GM18520 (cell line): Measurements from ENCODE around the gene GANAB.
"Not testable (repeated sequence)": the region's sequence is repeated elsewhere in the genome, so short reads cannot be mapped to it uniquely, and the experiment has no call there.

Experiments
- ATAC-seq: cut with Tn5 transposase; IDR thresholded peaks from one replicate; pipeline ENCODE4 v1.9.1; 2021; ENCODE audit not compliant: unreplicated experiment

Gene GANAB

DNA sequence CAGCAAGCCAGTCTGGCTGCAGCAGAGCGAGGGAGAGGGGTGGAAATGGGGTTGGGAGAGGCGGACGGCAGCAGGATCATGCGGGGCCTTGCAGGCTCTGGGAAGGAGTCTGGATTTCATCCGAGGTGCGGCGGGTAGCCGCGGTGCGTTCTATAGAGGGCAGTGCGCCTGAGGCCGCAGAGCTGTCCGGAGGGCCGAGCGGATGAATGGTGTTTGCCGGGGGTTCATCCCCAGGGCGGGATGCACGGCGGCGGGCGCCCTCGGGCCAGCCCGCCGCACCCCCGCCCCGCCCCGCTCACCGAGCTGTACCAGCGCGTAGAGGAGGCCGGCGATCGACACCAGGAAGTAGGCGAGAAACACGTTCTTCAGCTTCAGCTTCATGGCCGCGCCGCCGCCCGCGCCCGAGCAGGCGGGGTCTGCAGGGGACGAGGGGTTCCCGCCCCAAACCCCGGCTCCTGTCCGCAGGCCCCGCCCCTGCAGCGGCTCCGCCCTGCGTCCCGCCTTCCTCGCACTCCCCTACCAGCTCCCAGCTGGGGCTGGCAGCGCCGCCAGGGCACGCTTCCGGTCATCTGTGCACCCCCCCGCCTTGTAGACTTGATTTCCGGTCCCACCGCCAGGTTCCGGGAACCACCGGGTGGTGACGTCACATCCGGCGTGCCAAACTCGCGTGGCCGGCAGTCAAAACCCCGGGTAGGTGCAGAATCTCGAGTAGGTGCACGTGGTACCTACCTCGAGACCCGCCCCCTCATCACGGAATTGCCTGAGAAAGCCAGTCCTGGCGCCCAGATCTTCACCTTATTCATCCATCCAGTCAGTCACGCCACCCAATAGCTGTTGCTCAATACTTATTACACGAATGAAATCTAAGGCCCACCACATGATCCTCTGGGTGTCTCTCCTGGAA lies 24.6 kb downstream of the GANAB start, which contains the start of gene B3GAT3:
TSS of gene B3GAT3 (minus strand) at position 420 of the 904 bp plus-strand sequence. CDS start at position 381, 39 bp downstream.
- ATAC-seq: peak; percentile 96

GRCh38 chr11:62621027-62621566 lies 25.3 kb downstream of the GANAB start:
- no peak for ATAC-seq

GRCh38 chr11:62616957-62617356 lies 29.5 kb downstream of the GANAB start:
- ATAC-seq: not testable (repeated sequence)

GRCh38 chr11:62615521-62615920 lies 30.9 kb downstream of the GANAB start:
- ATAC-seq: no peak

DNA sequence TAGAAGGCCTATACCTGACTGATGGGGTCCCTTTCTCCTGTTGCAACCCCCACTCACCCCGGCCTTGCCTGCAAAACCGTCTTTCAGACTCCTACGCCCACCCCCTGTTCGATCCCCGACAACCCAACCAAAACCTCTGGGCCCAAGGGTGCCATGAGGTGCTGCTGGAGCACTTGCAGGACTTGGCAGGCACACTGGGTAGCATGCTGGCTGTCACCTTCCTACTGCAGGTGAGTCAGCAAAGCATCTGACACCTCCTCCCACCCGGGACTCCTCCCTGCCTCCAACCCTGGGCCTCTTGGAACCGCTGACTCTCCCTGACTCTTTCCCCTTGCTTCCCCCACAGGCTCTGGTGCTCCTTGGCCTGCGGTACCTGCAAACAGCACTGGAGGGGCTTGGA lies 32.1 kb downstream of the GANAB start:
- no peak for ATAC-seq

GRCh38 chr11:62613291-62613778 lies 33.1 kb downstream of the GANAB start:
- ATAC-seq: no peak

- peak; percentile 52 for ATAC-seq
Measured at GRCh38 chr11:62612366-62613290, 33.8 kb downstream of the GANAB start, which contains the start of the genes EML3 and ROM1. TSS of gene EML3 (minus strand) at chr11:62612775. CDS start at chr11:62612457, 318 bp downstream. TSS of gene ROM1 (plus strand) at chr11:62613257. CDS start at chr11:62613282, 25 bp downstream.

- ATAC-seq: no peak
Measured at GRCh38 chr11:62611705-62612365, 34.6 kb downstream of the GANAB start.

DNA sequence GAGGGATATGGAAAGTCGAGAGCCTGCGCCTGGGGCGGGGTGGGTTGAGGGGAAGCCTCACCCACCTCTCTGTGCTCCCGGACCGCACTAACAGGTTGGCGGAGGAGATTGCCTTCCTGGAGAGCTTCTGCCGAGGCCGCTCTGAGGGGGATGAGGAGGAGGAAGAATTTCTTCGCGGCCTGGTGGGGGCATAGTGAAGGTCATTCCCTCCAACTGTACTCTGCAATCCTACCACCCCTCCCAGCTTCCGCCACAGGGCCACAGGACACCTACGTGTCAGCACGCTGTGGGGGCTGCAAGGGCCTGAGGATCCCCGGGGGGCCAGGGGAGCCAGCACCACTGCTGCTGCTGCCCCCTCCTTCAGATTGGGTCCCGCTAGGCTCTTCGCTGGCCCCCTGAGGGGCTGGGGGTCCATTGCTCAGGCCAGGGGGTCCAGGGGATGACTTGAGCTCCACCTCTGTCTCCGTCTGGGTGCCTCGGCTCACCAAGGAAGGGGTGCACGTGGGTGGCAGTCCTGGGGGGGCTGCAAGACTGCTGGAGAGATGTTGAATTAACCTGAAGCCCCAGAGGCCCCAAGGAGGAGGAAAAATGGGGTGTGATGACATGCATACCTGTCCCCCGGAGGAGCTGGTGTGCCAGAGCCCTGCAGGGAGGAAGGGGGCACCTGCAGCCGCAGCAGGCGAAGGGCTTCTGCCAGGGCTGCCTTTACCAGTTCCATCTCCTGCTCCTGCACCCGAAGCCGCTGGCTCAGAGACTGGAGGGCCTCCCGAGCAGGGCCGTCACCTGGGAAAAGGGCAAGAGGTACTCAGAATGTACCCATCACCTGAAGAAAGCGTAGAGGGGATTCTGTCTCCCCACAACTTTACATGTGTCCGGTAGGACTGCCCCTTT lies 35.4 kb downstream of the GANAB start:
- no peak for ATAC-seq

GRCh38 chr11:62610403-62610802 lies 36.0 kb downstream of the GANAB start:
- no peak for ATAC-seq

- no peak for ATAC-seq
Measured at GRCh38 chr11:62608776-62609175, 37.6 kb downstream of the GANAB start.

DNA sequence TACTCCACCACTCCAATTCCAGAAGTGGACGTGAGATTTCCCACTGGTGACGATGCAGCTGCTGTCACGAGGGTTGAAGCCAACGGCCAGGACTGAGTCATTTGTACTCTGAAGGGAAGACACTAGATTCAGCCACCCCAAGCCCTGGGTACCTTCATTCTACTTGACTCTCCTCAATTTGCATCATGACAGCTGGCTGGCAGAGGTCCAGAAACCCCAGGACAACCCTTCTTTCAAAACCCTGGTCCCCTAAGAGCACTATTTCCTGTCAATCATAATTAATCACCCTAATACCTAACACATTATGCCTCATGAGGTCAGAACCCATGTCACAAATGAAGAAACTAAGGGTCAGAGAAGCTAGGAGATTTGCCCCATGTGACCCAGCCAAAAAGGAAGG lies 38.7 kb downstream of the GANAB start:
- no peak for ATAC-seq

DNA sequence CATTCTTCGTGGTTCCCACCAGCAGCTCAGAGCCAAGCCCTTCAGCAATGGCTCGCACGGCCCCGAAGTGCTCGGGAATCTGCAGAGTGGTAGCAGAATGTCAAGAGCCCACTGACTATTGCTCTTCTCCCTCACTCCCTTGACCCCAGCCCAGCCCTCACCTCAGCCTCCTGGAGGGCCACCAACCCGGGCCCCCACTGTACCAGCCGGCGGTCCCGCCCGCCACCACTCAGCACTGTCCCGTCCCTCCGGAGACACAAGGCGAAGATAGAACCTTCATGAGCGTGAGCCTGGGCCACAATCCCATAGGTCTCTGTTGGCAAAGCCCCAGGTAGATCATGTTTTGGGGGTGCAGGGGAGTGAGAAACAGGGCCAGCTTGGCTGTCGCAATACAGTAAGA lies 40.5 kb downstream of the GANAB start:
- no peak for ATAC-seq

DNA sequence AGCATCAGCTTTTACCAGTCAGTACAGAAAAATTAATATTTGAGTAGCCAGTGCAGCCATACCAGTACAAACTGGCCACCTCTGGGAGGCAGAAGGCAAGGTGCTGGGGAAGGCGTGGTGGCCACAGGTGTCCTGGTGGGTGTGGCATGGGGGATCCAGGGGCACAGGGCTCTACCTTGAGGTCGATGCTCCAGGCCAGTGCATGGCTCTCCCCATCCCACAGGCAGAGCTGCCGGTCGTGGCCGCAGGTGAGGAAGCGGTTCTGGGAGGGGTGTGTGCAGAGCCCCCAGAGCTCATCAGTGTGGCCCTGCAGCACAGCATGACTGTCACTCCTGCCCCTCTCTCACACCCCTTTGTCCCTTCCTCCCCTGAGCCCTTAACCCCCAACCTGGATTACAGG lies 40.9 kb downstream of the GANAB start:
- no peak for ATAC-seq

GRCh38 chr11:62604460-62605120 lies 41.8 kb downstream of the GANAB start:
- no peak for ATAC-seq

GRCh38 chr11:62603776-62604299 lies 42.6 kb downstream of the GANAB start:
- ATAC-seq: no peak

DNA sequence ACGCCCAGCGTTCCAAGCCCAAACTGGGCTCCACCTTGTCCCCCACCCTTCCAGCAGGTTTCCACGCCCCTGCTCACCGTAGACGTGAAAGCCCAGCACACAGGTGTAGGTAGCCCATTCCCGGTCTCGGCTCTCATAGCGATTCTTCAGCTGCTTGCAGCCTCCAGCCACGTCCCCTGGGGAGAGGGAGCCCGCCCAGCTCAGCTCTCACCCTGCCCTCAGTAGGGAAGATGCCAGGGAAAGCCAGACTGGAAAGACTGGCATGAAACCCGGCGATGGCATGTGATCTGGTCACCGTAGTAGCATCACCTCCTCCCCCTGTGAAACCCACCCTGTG lies 43.4 kb downstream of the GANAB start:
- ATAC-seq: no peak

GRCh38 chr11:62602141-62603071 lies 44.0 kb downstream of the GANAB start:
- ATAC-seq: no peak
